K562 (cell line): ENCODE results near the gene ABCD3. TPM values are rescaled to one million over a fixed set of nuclear protein-coding genes. Genes with fewer than 3 reads are reported as not detected.

Experiments used
- CBFA2T2 ChIP-seq: fragments of 450-650 bp; conservative IDR thresholded peaks from 2 replicates; pipeline ENCODE4 v1.6.1; 2017; ENCODE audit warnings: mild to moderate bottlenecking
- CBFB ChIP-seq: sonication (generic); formaldehyde crosslinking; IDR thresholded peaks from 2 replicates; pipeline ENCODE4 v1.4.0; 2020; ENCODE audit warnings: mild to moderate bottlenecking, missing genetic modification reagents
- MTA1 ChIP-seq: fragments of 450-650 bp; IDR thresholded peaks from 2 replicates; pipeline ENCODE4 v1.6.1; 2017; ENCODE audit warnings: borderline replicate concordance
- NONO ChIP-seq, 2 experiments: fragments of 200-400 bp in 1 of 2; fragments of 450-650 bp in 1 of 2; formaldehyde crosslinking in 1 of 2; IDR thresholded peaks; 2 replicates each; pipeline ENCODE4 v1.6.1; 2017; ENCODE audit warnings: low read depth in 2 of 2, mild to moderate bottlenecking in 2 of 2, moderate library complexity in 2 of 2, low read length in 1 of 2
- NR2C1 ChIP-seq, 2 experiments: fragments of 450-650 bp; IDR thresholded peaks; 2 replicates each; pipeline ENCODE4 v1.6.1; 2017; ENCODE audit warnings: mild to moderate bottlenecking in 2 of 2, antibody characterized with exemption in 1 of 2, inconsistent platforms in 1 of 2, missing compliant biosample characterization in 1 of 2, missing genetic modification characterization in 1 of 2
- POLR2H ChIP-seq: IDR thresholded peaks from 2 replicates; pipeline ENCODE4 v1.6.1; 2016; ENCODE audit warnings: missing genetic modification characterization, low read depth, mild to moderate bottlenecking, control low read depth, missing compliant biosample characterization, moderate library complexity
- RBBP5 ChIP-seq: fragments of 200-600 bp; sonication (generic); IDR thresholded peaks from 2 replicates; pipeline ENCODE4 v1.6.1; 2012; ENCODE audit warnings: borderline replicate concordance, mild to moderate bottlenecking, low read length, control low read depth, inconsistent platforms; ENCODE audit not compliant: insufficient read depth, poor library complexity, severe bottlenecking
- SFPQ ChIP-seq: fragments of 200-400 bp; formaldehyde crosslinking; IDR thresholded peaks from 2 replicates; pipeline ENCODE4 v1.6.1; 2017; ENCODE audit warnings: mild to moderate bottlenecking, low read depth, low read length, moderate library complexity
- SMAD2 ChIP-seq: fragments of 150-350 bp; IDR thresholded peaks from 2 replicates; pipeline ENCODE4 v1.6.1; 2014; ENCODE audit warnings: low read depth, mild to moderate bottlenecking, low read length
- SMARCA5 ChIP-seq: fragments of 450-650 bp; IDR thresholded peaks from 2 replicates; pipeline ENCODE4 v1.6.1; 2016
- TOE1 ChIP-seq, 2 experiments: fragments of 450-650 bp in 1 of 2; sonication (generic) in 1 of 2; formaldehyde crosslinking in 1 of 2; IDR thresholded peaks; 2 replicates each; pipeline versions ENCODE4 v1.7.1 to v1.8.0; 2016 to 2022; ENCODE audit warnings: borderline replicate concordance in 2 of 2, mild to moderate bottlenecking in 2 of 2, antibody characterized with exemption in 1 of 2, inconsistent platforms in 1 of 2, low read depth in 1 of 2, missing genetic modification reagents in 1 of 2, moderate library complexity in 1 of 2
- ZBTB2 ChIP-seq: fragments of 450-650 bp; IDR thresholded peaks from 2 replicates; pipeline ENCODE4 v1.6.1; 2016; ENCODE audit warnings: antibody characterized with exemption
- polyA plus RNA-seq, 8 experiments: library from polyadenylated mRNA; depleted of rRNA in 4 of 8; stranded (reverse) in 5 of 8; unstranded in 3 of 8; fragments of >200 nt; fragmentation: Nextera tagmentation in 2 of 8; fragmentation: Illumina TruSeq in 1 of 8; extraction: Ambion mirVana in 2 of 8; extraction: Trizol in 1 of 8; gene quantifications; 2 replicates each; pipeline versions ENCODE4 v1.2.1 to v1.2.3, GENCODE V29; 2011 to 2014; ENCODE audit warnings: inconsistent platforms in 1 of 8, missing spikeins in 1 of 8
- total RNA-seq, 7 experiments: library from RNA; depleted of rRNA in 6 of 7; stranded (reverse); fragments of >200 nt in 6 of 7; fragmentation: Illumina TruSeq in 2 of 7; extraction: Trizol in 2 of 7; gene quantifications; 2 replicates each; pipeline versions ENCODE4 v1.2.1 to v1.2.3, GENCODE V29; 2011 to 2021; ENCODE audit warnings: low replicate concordance in 1 of 7
- TF ChIP-seq, protein P1 (sequence below): fragments of 450-650 bp; IDR thresholded peaks from 2 replicates; pipeline ENCODE4 v1.7.0; 2016; ENCODE audit warnings: borderline replicate concordance
- TF ChIP-seq, protein P2 (sequence below): sonication (generic); formaldehyde crosslinking; IDR thresholded peaks from 2 replicates; pipeline ENCODE4 v1.8.1; 2023; ENCODE audit warnings: missing genetic modification reagents, mild to moderate bottlenecking, borderline replicate concordance

The ABCD3 gene
- total and polyA plus RNA-seq, 9 of the 15 experiments (the other 6 are each of a cell fraction or from before 2014, with no cell fraction given): 11.0 to 30.7 (median 15.5) TPM

GRCh38 chr1:94417978-94418663 is at the start of gene ABCD3 (continued):
- TF ChIP-seq SFPQ: no peak
- TF ChIP-seq RBBP5: peak; percentile 92
- TF ChIP-seq ZBTB2: peak; percentile 88
- TF ChIP-seq, protein P1, sequence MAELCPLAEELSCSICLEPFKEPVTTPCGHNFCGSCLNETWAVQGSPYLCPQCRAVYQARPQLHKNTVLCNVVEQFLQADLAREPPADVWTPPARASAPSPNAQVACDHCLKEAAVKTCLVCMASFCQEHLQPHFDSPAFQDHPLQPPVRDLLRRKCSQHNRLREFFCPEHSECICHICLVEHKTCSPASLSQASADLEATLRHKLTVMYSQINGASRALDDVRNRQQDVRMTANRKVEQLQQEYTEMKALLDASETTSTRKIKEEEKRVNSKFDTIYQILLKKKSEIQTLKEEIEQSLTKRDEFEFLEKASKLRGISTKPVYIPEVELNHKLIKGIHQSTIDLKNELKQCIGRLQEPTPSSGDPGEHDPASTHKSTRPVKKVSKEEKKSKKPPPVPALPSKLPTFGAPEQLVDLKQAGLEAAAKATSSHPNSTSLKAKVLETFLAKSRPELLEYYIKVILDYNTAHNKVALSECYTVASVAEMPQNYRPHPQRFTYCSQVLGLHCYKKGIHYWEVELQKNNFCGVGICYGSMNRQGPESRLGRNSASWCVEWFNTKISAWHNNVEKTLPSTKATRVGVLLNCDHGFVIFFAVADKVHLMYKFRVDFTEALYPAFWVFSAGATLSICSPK: no peak
- no peak for TF ChIP-seq CBFA2T2
- TF ChIP-seq POLR2H (tag): peak; percentile 56
- TF ChIP-seq NONO (IDR thresholded peaks at IDR 0.05; ENCODE audit: low read depth in 2 of 2, low read length in 1 of 2): peak; percentile 67 to 75; a peak in 3 of 4 replicates
- TF ChIP-seq SMARCA5: 0 out of 2 replicates have a peak, but pooled peaks have one; percentile 21
- peak; percentile 91 for TF ChIP-seq MTA1
- TF ChIP-seq, protein P2, sequence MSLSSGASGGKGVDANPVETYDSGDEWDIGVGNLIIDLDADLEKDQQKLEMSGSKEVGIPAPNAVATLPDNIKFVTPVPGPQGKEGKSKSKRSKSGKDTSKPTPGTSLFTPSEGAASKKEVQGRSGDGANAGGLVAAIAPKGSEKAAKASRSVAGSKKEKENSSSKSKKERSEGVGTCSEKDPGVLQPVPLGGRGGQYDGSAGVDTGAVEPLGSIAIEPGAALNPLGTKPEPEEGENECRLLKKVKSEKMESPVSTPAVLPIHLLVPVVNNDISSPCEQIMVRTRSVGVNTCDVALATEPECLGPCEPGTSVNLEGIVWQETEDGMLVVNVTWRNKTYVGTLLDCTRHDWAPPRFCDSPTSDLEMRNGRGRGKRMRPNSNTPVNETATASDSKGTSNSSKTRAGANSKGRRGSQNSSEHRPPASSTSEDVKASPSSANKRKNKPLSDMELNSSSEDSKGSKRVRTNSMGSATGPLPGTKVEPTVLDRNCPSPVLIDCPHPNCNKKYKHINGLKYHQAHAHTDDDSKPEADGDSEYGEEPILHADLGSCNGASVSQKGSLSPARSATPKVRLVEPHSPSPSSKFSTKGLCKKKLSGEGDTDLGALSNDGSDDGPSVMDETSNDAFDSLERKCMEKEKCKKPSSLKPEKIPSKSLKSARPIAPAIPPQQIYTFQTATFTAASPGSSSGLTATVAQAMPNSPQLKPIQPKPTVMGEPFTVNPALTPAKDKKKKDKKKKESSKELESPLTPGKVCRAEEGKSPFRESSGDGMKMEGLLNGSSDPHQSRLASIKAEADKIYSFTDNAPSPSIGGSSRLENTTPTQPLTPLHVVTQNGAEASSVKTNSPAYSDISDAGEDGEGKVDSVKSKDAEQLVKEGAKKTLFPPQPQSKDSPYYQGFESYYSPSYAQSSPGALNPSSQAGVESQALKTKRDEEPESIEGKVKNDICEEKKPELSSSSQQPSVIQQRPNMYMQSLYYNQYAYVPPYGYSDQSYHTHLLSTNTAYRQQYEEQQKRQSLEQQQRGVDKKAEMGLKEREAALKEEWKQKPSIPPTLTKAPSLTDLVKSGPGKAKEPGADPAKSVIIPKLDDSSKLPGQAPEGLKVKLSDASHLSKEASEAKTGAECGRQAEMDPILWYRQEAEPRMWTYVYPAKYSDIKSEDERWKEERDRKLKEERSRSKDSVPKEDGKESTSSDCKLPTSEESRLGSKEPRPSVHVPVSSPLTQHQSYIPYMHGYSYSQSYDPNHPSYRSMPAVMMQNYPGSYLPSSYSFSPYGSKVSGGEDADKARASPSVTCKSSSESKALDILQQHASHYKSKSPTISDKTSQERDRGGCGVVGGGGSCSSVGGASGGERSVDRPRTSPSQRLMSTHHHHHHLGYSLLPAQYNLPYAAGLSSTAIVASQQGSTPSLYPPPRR (CRISPR knock-in tag): no peak; the same call in 1 of the 2 replicates
- TF ChIP-seq NR2C1 (IDR thresholded peaks at IDR 0.05): 0 out of 2 replicates have a peak, but pooled peaks have one; percentile 11
- TF ChIP-seq NR2C1 (tag; IDR thresholded peaks at IDR 0.05): no peak
- no peak; the same call in 1 of the 2 replicates for TF ChIP-seq CBFB (CRISPR knock-in tag)
- no peak for TF ChIP-seq TOE1 (IDR thresholded peaks at IDR 0.05; ENCODE audit: borderline replicate concordance)
- no peak for TF ChIP-seq TOE1 (CRISPR knock-in tag; IDR thresholded peaks at IDR 0.05; ENCODE audit: borderline replicate concordance, low read depth)
- TF ChIP-seq SMAD2: no peak
